ENCODE data around the gene SF3B2.
A peak's percentile ranks its signal among the peaks of the same experiment; 100 is the strongest.
"Not testable (repeated sequence)": the region's sequence is repeated elsewhere in the genome, so short reads cannot be mapped to it uniquely, and the experiment has no call there.

The SF3B2 gene

GRCh38 chr11:66020212-66020611 is 32.0 kb upstream of the SF3B2 start:
- no peak for DNase-seq

GRCh38 chr11:66020618-66021357 is 31.4 kb upstream of the SF3B2 start:
- peak in 1 of 2 experiments; percentile 18 for DNase-seq

DNA sequence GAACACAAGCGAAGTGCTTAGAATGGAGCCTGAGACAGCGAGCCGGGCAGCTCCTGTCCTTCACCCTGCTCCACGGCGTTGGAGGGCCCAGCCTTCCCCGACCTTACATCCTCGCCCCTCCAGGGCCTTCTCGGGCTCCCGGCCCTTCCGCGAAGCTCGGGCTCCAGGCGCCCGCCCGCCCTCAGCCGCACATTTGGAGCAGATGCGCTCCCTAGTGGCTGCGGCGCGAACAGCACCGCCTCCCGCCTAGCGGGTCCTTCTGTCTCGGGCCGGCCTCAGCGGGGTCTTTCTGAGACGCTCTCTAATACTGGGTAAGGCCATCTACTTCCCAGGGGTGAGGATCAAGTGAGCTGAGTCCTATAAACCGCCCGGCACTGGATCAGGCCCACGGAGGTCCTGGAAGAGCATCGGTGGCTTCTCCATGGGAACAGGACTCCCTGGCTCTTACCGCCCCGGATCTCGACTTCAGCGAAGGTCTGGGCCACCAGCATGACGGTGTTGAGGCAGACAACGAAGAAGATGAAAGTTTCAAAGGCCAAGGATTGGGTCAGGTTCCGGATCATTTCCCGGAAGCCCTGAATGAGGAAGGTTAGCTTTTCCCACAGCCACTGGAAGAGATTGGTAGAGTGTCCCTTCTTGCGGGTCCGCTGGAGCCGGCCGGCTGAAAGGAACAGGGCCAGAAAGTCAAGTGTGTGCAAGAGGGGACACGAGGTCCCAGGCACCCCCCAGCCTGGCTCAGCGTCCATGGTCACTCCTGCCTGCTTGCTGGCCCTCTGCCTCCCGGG is 29.6 kb upstream of the SF3B2 start:
- DNase-seq = peak; percentile 60 to 81

DNA sequence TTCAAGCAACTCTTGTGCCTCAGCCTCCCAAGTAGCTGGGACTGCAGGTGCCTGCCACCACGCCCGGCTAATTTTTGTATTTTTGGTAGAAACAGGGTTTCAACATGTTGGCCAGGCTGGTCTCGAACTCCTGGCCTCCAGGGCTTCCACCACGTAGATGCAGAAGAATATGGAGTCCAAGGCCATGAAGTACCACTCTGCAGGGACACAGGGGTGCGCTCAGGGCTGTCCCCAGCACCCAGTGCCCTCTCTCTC is 29.1 kb upstream of the SF3B2 start:
- DNase-seq = not testable (repeated sequence)

- DNase-seq = no peak
Measured at GRCh38 chr11:66026017-66026529, 26.1 kb upstream of the SF3B2 start, which contains the start of gene CATSPER1. Gene CATSPER1 (minus strand): TSS chr11:66026479. CDS start chr11:66026379, 100 bp downstream.

DNA sequence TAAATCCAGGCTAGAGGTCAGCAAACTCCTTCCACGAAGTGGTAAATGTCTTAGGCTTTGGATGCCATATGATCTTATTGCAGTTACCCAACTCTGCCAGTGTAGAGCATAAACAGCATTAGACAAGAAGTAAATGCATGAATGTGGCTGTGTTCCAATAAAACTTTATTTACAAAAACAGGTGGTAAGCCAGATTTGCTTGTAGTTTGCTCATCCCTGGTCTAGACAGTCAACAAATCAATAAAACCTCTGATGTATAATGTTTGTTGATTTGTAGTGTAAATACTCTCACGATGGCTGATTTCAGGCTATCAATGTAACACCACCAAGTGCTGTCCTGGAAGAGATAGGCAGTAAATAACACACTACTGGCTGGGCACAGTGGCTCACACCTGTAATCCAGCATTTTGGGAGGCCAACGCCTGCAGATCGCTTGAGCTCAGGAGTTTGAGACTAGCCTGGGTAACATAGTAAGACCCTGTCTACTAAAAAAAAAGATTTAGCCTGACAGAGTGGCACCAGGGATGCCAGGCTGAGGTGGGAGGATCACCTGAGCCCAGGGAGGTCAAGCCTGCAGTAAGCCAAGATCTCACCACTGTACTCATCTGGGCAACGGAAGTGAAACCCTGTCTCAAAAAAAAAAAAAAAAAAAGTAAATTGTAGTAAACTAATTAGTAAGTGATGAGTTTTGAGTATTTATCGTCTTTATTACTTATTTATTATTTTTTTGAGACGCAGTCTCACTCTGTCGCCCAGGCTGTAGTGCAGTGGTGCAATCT is 19.0 kb upstream of the SF3B2 start:
- DNase-seq = no peak

DNA sequence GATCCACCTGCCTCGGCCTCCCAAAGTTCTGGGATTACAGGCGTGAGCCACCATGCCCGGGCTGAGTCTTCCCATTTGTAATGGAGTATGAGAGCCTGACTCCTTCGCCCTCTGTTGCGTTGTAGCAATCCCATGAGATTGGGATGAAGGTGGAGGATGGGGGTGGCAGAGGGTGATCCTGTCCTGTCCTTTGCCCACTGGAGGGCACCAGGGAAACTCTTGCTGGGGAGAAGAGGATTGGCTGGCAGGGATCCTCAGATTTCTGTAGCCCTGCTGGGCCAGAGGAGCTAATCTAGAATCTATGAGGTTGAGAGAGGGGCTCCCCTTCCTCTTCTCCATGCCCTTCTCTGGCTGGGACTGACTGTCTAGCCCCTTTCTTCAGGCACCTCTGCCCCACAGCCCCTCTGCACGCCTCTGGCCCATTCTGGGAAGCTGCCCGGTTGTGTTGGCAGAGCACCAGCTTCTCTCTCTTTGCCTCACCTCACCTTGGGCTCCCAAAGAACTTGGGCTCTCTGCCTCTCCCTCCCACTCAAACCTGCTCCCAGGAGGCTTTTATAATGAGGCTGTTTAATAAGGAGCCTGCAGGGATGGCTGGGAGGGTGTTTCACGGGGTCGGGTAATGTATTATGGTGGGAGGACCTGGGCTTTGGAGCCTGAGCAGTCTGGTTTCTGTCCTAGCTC is 16.4 kb upstream of the SF3B2 start:
- DNase-seq = no peak

- no peak for DNase-seq
Measured at GRCh38 chr11:66036334-66036710, 15.8 kb upstream of the SF3B2 start.

- no peak for DNase-seq
Measured at GRCh38 chr11:66037327-66037726, 14.8 kb upstream of the SF3B2 start.

DNA sequence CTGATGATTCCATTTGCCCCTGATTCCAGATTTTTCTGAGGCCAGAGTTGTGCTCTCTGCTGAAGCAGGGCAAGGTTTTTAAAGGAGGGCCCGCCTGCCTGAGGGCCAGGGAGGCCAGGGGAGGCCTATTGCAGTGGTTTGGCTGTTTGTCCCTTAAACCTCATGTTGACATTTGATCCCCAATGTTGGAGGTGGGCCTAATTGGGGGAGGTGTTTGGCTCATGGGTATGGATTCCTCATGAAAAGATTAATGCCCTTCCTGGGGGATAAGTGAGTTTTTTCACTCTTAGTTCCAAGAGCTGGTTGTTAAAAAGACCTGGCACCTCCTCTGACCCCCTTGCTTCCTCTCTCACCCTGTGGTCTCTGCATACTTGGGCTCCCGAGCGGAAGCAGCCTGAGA is 12.4 kb upstream of the SF3B2 start:
- DNase-seq = no peak

DNA sequence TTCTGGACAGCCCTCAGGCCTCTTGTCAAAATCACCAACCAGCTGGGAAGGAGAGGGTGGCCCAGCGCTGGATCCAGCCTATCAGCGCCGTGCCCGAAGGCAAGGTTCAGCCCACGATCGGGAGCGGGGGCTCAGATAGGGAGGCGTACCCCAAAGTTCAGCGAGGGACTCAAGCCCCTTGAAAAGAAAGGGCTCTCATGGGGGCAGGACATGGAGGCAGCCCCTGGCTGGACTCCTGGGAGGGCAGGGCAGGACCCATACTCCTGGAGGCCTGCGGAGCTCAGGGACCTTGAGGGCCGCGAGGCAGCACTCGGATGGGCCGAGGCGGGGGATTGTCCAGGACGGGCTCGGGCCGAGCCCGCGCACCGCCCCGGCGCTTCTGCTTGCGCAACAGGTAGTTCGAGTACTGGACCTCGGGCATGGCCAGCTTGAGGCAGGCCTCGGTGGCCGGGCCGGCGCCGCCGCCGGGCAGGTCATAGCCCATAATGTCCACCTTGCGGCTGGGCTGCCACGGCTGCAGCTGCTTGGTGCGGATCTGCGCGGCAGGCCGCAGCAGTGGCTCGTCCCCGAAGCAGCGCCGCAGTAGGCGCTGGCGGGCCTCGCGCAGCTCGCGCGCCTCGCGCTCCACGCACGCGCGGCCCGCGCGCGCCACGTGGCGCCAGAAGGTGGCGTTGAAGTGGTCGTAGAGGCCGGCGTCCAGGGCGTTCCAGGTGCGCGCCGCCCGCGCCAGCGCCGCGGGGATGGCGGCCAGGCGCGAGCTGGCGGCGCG is 9.8 kb upstream of the SF3B2 start:
- DNase-seq = no peak

- no peak for DNase-seq
Measured at GRCh38 chr11:66042996-66043906, 8.9 kb upstream of the SF3B2 start.

- peak in 1 of 2 experiments; percentile 27 for DNase-seq
Measured at GRCh38 chr11:66044757-66045156, 7.4 kb upstream of the SF3B2 start.

GRCh38 chr11:66045177-66045639 is 7.0 kb upstream of the SF3B2 start:
- peak; percentile 76 to 80 for DNase-seq

DNA sequence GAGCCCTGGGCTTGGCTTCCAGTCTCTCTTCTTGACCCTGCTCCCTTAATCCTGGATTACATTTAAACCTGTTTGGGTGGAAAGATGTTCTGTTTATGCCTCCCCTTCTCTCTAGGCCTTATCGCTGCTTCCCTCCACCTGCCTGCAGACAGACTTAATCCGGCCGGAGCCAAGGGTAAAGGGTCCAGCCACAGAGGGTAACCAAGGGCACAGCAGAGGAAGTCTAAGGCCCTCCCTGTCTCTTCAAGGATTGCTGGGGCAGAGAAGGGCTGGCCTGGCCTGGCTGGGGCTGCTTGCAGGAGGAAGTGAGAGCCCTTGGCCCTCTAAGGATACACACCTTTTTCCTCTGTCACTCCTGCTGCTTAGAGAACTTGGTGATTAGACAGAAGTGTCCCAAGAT is 5.3 kb upstream of the SF3B2 start:
- no peak for DNase-seq

- no peak for DNase-seq
Measured at GRCh38 chr11:66047541-66048365, 4.4 kb upstream of the SF3B2 start.

- DNase-seq = no peak
Measured at GRCh38 chr11:66048547-66049323, 3.4 kb upstream of the SF3B2 start, which contains the start of gene GAL3ST3. Gene GAL3ST3 (minus strand): TSS chr11:66049161. CDS start chr11:66045415, 3,746 bp downstream.

DNA sequence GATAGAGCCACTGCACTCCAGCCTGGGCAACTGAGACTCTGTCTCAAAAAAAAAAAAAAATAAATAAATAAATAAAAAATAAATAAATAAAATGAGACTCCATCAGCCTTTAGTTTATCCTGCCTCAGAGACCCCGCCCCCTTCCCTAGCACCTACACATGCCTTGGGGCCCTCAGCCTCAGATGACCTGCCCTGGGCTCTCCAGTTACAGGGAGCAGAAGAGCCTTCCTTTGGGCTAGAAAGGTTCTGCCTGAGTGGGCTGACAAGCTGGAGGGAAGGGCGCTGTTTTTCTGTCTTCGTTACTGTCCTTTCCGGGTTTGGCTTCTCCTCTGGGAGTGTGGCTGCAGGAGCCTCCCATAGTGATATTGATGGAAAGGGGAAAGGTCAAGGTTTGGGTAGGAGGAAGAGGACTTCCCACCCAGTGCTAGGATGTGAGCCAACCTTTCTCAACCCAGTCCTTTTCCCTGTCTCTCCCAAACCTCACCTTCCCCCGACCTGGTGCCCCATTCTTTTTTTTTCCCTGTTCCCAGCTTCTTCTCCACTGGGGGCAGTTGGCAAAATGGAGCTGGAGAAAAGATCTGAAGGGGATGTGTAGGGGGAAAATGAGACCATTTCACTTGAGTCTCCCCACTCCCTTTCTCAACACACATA is 1.5 kb upstream of the SF3B2 start:
- DNase-seq = no peak

All from stimulated activated CD4-positive, alpha-beta T cell treated with anti-CD3 and anti-CD28 coated beads, Interleukin-4, amount 100 ng/mL, for 4 hours (primary cell).